GM19035 (cell line): Measurements from ENCODE around the gene WNK2.
"Not testable (repeated sequence)": the region's sequence is repeated elsewhere in the genome, so short reads cannot be mapped to it uniquely, and the experiment has no call there.

Experiments used
- ATAC-seq: cut with Tn5 transposase; IDR thresholded peaks from one replicate; pipeline ENCODE4 v1.9.1; 2021; ENCODE audit not compliant: unreplicated experiment

The WNK2 gene

DNA sequence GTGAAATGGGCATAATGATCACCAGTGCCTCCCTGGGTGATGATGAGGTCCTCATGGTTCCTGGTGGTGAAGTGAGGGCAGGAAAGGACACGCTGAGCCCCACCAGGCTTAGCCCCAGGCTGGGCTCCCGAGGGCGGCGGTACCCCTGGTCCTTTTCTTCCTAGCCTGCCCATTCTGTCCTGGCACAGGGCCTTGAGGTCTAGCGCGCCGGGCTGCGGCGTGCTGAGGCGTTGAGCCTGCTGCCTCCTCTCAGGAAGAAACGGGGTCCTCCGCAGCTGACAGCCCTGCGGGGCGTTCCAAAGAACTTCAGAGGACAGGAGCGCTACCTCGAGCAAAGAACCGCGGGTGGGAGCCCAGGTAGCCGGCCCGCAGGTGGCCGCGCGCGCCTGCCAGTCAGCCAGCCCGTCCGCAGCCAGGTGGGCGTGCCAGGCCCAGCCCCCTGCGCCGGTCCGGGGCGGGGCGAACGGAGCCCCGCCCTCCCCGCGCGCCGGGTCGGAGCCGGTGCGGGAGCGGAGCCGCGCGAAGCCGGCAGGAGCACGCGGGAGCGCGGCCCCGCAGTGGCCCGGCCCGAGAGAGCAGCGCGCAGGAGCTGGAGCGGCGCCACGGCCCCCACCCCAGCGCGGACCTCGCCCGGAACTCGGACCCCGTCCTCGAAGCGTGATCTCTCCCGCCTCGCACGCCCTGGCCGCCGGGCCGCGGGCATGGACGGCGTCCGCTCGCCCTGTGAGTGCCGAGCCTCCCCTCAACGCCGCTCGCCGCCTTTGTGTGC, at the start of gene WNK2:
WNK2 (plus strand) TSS at position 477 of the 769 bp plus-strand sequence. CDS start 791 bp downstream, outside the sequence.
- no peak for ATAC-seq

DNA sequence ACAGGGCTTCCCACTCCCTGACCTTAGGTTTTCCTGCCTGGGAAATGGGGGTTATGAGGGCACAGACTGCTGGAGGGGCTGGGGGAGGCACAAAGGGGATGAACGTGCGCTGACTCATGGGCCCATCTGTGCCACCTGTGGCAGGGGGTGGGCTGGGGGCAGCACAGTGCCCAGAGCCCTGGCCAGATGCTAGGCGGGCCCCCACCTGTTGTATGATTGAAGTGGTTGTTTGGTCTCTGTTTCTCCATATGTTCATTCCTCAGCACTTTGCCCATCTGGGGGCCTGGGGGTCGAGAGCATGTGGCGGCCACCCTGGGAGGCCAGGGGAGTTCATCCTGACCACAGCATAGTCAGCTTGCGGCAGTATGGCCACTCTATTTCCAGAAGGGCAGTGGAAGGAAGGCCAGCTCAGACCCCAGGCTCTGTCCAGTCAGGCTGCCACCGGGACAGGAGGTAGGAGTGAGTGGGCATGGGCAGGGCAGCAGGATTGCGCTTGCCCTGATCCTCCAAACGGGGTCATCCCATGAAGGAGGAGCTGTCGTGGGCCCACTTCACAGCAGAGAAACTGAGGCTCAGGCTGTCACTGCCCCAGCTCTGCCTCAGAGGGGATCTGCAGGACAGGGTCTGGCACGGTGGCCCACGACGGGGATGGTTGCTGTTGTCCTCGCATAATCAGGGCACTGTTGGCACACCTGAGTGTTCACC, 49.0 kb upstream of the WNK2 start:
- no peak for ATAC-seq

DNA sequence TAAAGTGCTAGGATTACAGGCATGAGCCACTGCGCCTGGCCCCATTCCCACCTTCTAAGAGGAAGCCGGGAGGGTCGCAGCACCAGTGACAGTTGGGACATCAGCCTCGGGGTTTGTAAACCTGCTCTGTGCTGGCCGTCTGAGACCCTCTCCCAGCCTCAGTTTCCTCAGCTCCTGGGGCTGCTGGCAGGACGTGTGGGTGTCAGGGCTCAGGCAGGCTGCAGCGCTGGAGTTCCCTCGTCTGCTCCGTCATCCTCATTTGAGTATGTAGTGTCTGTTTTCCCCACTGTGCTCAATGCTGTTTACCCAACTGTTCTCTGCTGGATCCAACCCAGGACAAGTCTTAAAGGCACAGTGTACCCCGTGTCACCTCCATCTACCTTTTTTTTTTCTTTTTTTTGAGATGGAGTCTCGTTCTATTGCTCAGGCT, 47.9 kb upstream of the WNK2 start:
- no peak for ATAC-seq

DNA sequence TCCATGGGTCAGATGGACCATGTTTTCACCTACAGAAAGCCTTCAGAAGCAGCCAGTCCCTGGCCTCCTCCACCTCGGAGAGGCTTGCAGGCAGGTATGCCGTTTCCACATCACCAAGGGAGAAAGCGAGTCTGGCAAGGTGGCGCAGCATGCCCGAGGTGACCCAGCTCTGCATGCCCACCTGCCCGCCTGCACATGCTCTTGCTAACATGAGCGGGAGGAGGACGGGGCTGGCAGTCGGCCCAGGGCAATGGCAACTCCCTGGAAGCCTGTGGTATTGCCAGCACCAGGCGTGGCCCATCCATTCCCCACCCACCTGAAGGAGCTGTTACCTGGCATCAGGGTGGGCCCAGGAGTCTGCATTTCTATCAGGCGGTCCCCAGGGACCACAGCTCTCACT, 46.6 kb upstream of the WNK2 start:
- ATAC-seq: no peak

DNA sequence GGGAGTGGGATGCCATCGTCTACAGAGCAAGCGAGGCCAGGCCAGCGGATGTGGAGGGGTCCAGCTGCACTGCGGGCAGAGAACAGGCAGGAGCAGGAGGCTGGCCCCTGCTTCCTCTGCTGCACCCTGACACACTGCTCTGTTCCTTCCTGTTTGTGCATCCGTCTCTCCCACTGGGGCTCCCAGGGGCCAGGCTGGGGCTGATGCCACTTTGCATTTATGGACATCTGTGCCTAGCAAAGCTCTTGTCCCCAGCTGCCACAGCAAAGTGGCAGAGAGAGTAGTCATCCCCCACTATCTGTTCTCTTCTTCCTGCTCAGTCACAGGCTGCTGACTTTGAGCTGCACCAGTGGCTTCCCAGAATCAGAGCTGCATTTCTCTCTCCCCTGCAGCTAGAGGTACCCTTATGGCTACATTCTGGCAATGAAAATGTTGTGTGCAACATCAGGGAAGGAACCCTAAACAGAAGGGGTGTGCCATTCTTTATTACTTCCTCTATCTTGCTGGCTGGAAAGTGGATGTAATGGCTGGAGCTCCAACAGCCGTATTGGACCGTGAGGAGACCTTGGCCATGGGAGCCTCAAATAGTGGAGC, 45.7 kb upstream of the WNK2 start:
- no peak for ATAC-seq

DNA sequence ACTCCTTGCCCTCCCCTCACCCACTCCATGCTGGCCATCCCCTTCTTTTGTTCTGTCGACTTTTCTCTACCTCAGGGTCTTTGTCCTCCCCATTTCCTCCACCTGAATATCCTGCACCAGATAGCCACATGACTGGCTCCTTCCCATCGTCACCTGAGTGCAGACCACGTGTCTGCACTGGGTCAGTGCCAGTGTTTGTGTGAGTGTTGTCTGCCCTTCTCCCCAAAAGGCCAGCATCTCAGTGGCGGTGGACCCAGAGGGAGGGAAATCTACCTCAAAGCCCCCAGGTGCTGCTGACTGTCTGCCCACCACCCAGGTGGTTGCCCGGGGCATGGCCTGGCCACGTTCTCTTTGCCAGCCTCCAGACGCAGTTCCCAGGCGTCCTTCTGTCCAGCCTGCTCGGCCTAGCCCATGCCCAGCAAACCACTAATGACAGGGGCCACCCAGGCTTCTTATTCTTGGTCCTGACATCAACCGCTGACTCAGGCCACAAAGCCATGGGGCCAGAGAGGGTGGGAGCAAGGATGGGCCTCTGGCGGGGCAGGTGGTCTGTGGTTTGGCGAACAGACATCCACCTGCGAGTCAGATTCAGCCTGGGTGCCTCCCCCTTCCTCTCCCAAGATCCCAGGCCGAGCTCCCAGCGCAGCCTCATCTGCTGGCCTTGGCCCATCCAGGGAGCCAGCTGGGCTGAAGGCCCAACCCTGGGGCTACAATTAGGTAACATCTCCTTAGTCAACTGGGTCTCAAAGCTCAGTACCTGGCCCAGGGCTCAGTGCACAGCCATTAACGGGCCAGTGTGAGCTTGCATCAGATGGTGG, 44.4 kb upstream of the WNK2 start:
- ATAC-seq: no peak

DNA sequence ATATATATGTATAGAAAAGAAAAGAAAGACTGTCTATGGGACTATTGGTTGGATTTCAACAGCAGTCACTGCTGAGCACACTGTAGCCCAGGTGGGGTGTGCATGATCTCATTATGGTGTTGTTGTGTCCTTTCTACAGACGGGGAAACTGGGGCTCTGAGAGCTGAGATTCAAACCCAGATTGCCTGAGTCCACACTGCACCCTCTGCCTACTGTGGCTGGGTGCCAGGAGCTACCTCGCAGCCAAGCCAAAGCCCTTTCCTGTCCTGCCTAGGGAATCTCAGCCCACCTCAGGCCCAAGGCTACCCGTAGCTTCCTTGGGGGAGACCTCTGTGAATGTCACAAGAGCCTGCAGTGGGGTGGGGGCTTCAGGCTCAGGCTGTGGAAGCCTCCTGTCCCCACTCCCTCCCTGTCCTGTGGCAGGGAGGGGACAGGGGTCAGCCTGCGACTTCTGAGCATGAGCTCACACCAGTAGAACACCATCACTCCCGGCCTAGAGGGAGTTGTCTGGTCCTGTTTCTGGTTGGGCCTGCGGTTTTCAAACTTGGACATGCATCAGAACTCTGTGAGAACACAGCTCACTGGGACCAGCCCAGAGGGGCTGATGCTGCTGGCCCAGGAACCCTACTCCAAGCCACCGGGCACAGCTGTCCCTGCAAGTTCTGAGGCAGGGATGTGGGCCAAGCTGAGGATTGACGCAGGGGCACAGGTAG, 42.0 kb upstream of the WNK2 start:
- no peak for ATAC-seq

DNA sequence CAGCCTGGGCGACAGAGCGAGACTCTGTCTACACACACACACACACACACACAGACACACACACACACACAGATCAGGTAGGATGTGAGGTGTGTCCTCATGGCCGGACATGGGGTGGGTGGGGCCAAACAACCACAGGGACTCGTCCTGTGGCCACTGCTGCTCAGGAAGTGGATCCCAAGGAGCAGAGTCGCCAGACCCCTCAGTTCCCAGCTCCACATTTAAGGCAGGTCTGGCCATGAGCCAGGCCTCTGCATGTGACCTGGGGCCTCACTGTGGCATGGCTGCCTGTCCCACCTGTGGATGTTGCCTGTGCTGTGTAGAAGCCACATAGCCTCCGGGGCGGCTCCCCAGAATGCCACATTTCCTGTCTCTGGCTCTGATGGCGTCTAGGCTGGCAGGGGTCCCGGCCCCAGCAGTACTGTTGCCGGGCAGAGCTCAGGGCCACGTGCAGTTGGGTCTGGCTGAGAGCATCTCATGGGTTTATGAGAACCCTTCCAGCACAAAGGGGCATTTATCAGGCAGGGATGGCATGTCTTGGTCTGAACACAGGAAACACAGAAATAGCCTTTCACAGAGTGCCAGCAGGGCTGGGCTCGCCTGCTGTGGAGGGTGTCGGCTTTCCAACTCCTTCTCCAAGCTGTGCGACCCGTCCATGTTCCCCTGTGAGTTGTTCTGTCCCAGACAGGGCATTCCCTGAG, 40.0 kb upstream of the WNK2 start:
- no peak for ATAC-seq

DNA sequence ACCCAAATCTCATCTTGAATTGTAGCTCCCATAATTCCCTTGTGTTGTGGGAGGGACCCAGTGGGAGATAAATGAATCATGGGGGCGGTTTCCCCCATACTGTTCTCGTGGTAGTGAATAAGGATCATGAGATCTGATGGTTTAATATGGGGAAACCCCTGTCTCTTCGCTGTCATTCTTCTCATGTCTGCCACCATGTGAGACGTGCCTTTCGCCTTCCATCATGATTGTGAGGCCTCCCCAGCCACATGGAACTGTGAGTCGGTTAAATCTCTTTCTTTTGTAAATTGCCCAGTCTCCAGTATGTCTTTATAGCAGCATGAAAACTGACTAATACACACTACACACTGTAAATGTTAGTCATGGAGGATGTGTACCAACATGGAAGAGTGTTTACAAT, 37.2 kb upstream of the WNK2 start:
- ATAC-seq: not testable (repeated sequence)

DNA sequence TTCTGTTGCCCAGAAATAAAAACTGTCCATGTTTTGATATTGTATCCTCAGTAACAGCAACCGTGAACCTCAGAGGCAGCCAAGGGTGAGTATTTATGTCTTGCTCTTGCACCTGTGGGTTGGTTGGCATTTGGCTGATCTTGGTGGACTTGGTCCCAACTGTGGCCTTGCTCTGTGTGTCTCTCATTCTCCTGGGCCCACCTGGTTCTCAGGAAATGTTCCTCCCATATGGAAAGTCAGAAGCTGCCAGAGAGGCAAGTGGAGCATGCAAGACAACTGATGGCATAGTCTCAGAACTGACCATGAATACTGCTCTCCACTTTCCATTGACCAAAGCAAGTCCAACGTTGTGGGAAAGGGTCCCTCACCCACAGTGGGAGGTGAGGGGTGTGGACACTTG, 36.3 kb upstream of the WNK2 start:
- ATAC-seq: no peak

DNA sequence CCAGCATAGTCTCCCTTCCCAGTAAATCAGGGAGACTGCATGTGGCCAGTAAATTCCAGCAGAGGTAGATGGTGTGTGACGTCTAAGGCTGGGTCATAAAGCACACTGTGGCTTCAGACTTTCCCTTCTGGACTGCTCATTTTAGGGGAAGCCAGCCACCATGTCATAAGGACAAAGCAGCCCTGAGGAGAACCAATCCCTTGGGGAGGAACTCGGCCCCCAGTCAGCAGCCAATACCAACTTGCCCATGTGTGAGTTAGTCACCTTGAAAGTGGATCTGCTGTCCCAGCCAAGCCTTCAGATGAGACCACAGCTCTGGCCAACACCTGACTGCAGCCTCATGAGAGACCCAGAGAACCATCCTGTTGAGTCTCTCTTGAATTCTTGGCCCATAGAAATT, 35.2 kb upstream of the WNK2 start:
- ATAC-seq: no peak

DNA sequence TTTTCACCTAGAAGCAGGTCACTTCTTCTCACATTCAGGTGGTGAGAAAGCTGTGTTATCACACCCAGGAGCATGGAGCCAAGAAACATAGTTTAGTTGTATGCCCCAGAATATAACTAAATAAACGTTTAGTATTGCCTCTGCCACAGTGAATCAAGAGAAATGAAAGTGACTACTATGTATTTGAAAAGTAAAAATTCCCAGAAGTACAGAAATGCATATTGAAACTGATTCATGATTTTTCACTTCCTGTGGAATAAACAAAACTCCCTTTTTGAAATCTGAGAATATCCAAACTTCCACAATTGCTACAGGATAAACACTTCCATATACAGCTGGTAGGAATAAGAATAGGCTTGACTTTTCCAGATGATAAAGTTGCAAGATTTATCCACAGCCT, 34.6 kb upstream of the WNK2 start:
- ATAC-seq: no peak

DNA sequence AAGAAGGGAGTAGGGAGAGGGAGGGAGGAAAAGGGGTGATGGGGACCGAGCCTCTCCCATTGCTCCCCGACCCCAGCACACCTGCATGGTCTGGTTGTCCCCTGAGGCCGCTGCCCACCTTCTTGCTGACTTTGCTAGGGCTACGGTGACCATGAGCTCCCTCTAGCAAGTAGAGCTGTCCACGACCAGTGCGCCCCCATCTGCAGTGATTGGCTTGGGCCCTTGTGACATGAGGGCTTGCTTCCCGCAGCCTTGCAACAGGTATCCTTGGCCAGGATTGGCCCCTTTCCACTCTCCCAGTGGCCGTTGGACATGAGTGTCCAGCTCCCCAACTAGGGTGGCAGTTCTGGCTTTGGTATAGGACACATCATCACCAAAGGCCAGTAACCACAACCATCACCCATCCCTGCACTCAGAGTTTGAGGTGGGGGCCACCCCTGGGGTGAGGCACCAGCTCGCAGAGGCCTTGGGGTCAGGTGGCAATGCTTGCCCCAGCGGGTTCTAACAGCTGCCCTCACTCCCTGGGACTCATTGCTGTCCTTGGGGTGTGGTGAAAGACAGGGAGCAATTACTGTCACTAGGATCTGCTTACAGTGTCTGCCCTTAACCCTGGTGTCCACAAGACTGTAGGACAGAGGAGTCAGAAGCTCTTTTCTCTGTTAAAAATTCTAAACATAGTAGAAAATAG, 32.7 kb upstream of the WNK2 start:
- ATAC-seq: no peak

DNA sequence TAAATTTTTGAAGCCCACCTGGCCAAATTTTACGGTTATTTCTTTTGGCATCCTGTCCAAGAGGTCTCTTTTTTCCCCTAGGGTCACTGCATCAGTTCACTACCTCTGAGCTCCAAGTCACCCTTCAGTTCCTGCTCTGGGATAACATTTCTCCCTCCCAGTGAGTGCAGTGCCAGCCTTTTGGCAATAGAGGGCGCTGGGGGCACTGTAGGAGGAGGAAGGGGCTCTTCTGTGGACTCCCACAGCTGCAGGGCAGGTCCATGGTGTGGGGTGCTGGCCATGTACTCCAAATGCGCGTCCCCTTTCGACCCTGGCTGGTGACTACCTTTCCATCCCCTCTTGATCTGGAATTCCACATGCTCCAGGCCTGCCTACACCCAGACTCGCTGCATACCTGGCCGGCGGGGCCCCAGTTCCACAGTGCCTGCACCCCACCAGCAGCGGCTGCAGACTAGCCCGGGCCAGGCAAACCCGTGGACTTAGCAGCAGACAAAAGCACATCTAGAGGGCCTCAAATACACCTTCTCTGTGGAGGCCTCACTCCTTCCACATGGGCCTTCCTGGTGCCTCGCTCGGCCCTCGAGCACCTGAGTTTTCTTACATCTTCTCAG, 29.5 kb upstream of the WNK2 start:
- ATAC-seq: no peak

DNA sequence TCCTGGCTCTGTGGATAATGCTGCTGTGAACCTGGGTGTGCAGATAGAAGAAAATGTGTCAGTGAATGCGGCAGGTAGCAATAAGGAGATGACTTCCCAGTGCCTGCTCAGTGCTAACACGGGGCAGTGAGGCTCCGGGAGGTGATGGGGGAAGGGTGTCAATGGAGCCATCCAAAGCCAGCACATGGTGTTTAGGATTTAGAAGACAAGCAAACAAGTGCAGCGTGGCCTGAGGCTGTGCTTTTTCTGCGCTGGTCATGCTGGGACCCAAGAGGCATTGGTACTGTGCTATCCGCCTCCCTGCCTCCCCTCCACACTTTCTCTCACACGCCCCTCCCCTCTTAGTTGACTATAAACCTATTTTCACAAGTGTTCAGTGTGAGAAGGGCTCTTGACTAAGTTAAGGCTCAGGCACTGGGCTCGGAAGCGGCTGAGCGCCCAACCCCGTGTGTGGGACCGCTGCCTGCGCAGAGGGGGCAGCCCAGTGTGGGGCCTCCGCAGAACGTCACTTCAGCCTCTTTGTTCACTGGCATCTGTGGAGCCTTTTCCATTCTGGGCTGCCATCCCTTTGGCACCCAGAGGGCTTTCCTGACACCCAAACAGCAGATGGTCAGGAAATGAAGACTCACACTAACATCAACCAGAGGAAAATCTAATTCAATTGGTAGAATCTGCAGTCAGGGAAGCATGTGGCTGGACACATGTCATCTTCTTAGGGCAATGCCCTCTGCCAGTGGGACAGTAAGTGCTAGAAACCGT, 28.0 kb upstream of the WNK2 start:
- no peak for ATAC-seq

DNA sequence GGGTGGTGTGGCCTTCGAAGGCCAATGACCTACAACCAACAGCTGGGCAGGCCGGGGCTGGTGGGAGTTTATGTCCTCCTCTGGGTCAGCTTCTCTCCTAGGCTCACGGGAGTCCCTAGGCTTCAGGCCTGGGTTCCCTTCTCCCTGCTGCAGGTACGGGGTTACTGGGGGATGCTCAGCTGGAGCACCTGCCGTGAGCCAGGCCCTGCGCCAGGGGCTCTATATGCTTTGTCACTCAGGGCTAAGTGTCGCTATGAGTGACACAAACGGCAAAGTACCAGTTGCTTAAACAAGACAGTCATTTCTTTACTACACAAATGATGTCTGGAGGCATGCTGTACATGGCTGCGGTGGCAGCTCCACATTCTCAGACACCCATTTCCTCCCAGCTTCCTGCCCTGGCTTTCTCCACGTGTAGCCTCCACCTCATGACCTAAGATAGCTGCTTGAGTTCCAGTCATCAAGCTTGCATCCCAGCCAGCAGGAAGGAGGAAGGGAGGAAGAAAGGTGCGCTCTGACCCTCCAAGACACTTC, 27.4 kb upstream of the WNK2 start:
- ATAC-seq: no peak

DNA sequence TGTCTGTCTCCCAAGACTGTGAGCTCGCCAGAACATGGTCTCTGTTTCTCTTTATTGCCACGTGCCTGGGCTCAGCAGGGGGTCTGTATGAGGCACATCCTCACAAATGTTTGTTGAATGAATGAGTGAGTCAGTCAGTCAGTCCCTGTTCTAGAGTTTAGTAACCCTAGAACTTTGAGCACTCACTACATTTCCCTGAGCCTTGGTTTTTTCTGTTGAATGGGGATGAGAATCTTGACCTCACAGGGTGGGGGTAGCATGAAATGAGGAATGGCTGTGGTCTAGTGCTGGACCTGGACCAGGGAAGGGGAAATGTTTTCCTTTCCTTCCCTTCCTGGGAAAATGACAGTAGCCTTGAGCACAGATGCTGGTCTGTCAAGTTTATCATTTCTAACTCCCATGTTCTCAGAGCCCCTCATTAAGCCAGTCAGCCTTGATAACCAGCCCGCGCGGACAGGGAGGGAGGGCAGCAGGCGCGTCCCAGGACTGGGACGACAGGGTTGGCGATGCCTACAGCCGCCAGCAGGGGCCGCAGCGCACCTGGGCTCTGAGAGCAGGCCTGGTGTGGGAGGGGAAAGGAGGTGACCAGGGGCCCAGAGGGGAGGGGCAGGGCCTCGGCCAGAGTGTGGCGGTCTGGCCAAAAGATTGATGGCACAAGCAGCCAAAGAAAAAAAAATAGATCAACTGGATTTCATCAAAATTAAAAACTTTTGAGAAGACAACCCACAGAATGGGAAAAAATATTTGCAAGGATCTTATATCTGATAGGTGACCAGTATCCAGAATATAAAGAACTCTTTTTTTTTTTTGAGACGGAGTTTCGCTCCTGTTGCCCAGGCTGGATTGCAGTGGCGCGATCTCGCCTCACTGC, 24.1 kb upstream of the WNK2 start:
- ATAC-seq: peak; percentile 78
